ENCODE results near the gene COL4A5.
"Not testable (repeated sequence)": the region's sequence is repeated elsewhere in the genome, so short reads cannot be mapped to it uniquely, and the experiment has no call there.

COL4A5 gene

DNA sequence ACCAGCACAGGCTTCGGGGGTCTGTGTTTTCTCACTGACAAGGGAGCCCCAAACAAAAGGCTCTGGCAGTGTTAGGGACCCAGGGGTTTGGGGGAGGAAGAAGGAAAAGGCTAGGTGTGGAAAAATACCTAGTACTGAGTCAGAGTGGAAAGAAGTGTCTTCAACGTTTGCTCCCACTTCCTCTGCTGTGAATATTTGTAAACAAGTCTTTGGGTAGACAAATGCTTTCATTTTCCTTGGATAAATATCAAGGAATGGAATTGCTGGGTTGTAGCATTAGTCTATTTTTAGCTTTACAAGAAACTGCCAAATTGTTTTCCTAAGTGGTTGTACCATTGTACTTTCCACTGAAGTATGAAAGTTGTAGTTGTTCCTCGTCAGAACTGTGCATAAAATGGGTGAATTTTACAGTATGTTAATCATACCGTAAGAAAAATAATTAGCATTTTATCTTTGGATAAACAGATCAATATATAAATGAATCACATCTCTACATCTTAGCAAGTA, 17.4 kb downstream of the COL4A5 start:
- no peak for DNase-seq

DNA sequence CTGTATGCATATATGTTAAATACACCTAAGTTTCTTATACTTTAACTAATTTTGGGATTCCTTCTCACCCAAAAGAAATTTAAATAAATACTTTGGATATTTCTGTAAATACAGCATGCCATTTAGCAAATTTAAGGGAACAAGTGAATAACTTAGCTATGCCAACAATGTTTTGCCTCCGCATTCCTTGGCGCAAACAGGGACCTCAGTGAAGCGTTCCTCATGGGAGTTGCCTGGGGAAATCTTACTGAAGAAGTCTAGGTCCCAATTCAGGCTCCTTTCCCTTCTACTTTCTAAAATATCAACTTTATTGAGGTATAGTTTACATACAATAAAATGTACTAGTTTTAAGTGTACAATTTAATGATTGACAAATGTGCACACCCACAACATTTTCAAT, 25.0 kb downstream of the COL4A5 start:
- no peak for DNase-seq

DNA sequence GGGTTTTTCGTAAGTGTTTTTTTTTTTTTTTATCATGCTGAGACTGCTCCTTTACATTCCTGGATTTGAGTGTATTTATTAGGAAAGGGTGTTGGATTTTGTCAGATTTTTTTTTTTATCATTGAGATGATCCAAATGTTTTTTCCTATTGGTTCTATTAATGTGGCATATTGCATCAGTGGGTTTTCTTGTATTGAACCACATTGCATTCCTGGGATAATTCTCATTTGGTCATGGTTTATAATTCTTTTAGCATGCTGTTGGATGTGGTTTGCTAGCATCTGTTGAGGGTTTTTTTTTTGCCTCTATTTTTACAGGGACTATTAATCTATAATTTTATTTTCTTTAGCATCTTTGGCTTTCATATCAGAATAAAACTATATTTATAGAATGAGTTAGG, 28.8 kb downstream of the COL4A5 start:
- no peak for DNase-seq

DNA sequence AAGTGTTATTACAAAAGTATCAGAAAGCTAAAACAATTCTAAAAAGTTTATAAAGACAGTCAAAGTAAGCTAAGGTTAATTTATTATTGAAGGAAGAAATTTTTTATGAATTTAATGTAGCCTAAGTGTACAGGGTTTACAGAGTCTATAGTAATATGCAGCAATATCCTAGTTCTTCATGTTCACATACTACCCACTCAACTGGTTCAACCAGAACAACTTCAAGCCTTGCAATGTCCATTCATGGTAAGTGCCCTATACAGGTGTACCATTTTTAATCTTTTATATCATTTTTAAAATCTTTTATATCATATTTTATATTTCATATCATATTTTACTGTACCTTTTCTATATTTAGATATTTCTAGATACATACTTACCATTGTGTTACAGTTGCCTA, 34.3 kb downstream of the COL4A5 start:
- DNase-seq: no peak

DNA sequence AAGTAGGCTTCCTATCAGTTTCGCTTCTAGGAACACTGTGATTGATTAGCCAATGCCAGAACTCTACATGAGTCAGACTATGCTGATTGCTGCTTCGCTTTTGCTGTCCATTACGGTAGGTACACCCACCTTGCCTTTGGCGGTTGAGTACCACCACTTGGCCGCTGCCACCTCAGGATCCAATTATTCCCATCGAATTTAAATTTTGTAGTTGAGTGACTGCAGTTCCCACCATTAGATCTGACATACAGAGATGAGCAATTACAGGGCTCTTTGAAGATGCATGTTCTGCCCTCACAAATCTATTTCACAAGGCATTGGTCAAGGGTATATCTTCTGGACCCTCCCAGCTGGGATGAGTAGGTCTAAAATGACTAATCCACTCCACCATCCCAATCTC, 41.9 kb downstream of the COL4A5 start:
- DNase-seq: not testable (repeated sequence)

DNA sequence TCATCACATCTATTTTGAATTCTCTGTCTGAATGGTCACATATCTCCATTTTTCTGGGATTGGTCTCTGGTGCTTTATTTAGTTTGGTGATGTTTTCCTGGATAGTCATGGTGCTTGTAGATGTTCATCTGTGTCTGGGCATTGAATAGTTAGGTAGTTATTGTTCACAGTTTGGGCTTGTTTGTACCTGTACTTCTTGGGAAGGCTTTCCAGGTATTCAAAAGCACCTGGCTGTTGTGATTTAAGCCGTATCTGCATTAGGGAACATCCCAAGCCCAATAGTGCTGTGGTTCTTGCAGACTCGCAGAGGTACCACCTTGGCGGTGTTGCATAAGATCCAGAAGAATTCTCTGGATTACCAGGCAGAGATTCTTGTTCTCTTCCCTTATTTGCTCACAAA, 44.6 kb downstream of the COL4A5 start:
- no peak for DNase-seq

DNA sequence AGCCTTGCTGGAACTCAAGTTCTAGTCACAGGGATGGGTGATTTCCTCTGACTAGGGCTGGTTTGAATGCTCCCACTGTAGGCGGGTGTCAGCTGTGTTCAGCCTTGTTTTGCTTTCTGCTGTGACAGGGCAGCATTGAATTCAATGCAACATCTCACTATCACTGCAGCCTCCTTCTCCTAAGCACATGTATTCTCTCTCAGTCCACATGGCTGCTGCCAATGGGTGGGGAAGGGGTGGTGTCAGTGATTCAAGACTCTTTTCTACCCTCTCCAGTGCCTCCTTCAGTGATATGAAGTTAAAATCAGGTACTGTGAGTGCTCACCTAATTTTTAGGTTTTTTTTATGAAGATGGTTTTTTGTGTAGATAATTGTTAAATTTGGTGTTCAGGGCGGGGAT, 46.3 kb downstream of the COL4A5 start:
- DNase-seq: no peak

DNA sequence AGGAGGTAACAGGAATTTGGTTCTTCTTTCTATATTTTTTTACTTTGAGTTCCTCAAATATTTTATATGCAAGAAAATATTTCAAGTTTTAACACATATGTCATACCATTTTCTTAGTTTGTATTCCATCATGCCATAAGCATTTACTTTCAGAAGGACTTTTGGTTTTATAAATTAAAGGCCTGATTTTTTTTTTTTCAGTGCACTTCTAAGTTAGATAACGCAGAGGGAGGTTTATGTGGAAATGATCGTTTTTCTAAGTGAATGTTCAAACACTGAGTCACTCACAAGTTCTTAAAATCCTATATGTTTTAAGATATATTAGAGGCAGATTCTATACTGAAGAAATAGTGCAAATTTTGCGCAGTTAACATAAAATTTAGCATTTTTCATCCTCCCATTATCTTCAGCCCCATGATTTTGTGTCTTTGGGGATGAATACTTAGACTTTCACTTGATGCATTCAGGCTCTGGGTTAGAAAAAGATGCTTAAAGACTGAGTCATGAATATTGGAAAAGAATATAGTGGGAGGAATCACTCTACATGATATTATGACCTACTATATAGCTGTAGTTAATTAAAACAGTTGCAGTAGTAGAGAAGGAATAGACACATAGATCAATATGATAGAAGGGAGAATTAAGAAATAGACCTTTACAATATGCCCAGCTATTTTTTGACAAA, 54.9 kb downstream of the COL4A5 start:
- DNase-seq: no peak

DNA sequence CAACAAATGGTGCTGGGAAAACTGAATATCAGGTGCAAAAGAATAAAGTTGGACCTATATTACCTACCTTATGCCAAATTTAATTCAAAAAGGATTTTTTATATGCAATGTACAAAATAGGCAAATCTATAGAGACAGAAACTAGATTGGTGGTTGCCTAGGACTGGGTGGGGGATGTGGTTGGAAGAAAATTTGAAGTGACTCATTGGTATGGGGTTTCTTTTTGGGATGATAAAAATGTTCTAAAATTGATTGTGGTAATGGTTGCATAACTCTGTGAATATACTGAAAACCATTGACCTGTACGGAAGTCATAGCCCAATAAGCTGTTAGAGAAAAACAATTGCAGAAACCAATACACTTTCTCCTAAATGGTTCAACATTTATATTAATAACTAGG, 72.1 kb downstream of the COL4A5 start:
- no peak for DNase-seq

DNA sequence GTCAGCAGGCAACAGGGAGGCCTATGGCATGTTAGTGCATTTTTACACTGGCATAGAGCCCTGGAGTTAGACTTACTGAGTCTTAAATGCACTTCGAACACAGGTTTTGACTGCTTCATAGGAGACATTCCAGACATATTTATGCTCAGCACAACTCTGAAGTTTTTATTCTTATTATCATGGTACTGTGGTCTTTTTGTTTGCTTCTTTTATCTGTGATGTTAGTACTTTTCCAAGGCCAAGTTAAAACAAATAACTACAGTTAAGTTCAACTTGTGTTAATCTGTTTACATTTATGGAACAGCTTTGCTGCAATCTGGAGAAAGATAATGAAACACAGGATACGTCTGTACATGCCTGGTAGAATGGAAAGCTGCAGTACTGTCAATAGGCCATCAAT, 76.5 kb downstream of the COL4A5 start:
- DNase-seq: no peak

DNA sequence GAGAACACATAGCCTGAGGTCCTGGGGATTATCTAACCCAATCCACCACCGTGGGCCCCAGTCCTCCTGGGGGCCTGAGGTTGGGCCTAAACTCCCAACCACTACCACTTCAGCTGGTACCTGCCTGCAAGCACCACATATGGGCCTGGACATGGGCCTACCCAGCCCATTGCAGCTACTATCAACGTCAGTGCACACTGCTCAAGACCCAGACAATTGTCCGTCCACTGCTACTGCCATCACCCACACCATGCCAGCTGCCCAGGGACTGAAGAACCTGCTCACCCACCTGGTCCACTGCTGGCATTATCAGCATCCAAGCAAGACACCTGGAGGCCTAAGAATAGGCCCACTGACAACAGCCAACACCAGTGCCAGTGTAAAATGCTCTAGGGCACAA, 88.1 kb downstream of the COL4A5 start:
- no peak for DNase-seq

DNA sequence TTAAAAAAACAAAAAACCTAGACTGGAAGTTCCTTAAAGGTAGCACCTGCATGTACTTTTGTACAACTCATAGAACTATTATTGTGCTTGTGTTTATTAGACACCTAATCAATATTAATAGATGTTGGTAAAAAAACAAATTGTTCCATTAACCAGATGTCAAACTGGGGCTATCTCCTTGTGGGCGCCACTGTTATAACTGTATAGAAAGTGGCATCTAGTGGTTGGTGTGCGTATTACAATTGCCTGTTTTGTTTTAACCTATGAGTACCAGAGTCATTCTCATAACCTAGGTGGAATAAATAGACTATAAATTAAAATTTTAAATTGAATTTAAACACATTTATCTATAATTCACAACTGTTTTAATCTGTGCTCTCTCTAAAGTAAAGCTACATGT, 97.4 kb downstream of the COL4A5 start:
- no peak for DNase-seq

DNA sequence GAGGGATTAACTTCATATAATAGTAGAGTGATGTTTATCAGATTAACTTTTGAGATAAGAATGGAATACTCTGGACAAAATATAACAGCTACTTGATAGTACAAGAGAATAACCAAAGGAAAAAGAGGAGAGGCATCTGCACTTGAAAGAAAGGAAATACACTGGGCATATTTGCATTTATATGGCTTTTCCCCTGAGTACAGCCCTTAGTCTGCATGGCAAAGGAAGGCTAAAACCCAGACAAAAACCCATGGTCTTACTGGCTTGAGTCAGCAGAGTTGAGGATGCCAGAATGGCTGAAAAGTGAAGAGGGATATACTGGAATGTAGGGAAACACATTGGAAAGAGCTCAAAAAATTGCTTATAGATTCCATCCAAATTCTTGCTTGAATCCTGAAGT, 101.6 kb downstream of the COL4A5 start:
- DNase-seq: no peak

DNA sequence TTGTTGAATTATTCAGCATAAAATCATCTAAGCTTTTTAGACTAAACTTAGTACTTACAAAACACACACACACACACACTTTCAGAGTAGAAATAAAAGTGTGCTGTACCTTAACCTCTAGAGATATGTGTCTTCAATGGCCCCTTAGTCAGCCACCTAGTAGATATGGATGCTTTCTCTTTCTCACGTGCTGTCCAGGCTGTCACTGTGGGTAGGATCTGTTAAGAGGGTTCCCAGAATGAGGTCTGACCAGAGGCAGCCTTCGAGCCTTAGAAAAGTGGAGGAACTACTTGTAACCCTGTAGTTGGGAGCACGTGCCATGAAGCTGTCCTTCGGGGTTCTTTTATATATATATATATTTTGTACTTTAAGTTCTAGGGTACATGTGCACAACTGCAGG, 117.9 kb downstream of the COL4A5 start:
- no peak for DNase-seq

DNA sequence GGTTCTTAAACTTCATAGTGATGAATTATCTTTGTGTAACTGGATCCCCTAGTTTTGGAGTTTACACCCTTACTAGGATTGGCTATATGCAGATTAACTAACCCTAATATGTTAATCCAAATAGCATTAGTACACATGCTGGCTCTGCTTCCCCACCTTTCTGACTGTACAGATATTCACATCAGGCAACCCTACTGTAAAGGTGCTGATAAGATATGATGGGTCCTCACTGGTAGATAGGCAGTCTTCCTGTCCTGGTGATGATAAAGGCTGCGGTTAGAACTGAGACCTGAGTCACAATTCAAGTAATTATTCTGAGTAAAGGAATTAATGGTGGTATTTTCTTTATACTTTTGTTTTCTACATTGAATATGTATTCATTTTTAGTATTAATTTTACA, 118.6 kb downstream of the COL4A5 start:
- DNase-seq: no peak

DNA sequence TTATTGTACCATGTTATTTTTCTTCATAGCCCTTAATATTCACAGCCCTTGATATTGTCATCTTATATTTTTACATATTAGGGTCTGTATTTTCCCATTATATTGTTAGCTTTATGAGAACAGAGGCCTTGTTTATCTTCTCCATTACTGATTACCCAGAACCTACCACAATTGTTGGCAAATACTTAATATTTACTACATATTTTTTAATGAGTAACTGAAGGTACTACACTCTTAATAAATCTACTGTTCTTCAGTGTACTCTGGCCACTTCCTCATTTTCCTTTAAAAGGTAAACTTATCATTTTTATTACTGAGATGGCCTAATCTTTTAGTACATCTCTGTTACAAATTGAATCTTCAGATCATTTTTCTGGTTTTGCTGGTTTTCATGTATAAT, 133.5 kb downstream of the COL4A5 start:
- no peak for DNase-seq

DNA sequence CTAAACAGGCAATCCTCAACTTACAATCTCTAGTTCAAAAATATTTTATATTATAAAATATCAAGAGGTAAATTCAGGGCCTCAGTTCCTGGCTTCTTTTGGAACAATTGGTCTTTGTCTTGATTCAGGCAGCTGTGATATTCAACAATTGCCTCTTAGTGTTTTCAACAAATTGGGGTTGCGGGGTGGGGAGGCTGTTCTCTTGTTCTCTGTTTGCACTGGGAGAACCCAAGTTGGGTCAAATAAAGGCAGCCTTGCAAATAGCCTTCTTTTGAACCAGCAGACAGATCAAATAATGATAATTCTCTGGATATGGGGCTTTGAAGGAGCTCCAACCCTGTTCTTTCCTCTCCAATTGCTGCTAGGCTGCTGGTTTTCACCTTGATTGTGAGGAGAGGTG, 142.5 kb downstream of the COL4A5 start:
- no peak for DNase-seq

DNA sequence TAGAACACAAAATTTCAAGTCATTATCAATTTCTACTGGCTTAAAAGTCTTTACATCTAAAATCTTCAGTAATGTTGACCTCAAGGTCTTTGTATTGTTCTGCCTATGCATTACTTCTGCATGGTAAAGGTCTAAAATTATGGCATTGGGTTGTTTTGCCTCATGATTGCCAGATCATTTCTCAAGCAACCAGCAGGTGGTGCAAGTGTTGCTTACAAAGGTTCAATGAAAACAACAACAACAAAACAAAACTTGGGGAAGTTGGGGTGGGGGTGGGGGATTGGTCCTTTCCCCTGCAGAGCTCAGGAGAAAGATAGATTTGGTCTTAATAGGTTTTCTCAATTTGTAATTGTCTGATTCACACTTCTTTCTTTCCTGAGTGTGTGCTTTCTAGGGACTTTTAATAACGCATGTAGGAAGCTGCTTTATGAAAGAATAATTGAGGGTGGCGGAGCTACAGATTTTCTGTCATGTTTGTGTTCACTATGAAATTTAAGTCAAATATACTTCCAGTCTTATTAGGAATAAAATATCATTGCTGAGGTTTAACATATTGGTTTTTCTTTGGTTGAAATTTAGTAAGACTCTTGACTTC, 145.1 kb downstream of the COL4A5 start:
- DNase-seq: no peak

DNA sequence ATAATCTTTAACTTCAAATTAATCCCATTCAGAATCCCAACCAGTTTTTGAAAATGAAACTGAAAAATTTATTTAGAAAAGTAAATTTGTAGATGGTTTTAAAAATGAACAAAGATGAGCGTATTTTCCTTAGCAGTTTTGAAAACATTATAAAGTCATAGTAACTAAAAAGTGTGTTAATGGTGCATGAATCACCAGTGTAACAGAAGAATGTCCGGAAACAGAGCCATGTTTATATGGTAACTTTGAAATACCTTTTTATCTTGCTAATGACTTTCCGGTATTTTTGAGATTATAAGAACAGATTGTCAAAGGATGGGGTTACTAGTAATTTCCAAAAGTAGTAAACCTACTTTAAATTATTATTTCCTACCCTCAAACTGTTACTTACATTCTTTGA, 150.9 kb downstream of the COL4A5 start:
- DNase-seq: no peak

DNA sequence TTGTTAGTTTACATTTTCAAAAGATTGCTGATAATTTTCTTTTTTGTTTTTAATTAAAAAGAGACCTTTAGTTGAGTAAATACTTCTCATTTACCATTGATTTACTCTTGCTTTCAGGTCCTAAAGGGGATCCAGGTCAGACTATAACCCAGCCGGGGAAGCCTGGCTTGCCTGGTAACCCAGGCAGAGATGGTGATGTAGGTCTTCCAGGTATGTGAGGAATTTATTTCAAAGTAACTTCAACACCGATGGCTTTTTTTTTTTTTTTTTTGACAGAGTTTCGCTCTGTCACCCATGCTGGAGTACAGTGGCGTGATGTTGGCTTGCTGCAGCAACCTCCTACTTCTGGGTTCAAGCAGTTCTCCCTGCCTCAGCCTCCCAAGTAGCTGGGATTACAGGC, 161.6 kb downstream of the COL4A5 start:
- DNase-seq: no peak

DNA sequence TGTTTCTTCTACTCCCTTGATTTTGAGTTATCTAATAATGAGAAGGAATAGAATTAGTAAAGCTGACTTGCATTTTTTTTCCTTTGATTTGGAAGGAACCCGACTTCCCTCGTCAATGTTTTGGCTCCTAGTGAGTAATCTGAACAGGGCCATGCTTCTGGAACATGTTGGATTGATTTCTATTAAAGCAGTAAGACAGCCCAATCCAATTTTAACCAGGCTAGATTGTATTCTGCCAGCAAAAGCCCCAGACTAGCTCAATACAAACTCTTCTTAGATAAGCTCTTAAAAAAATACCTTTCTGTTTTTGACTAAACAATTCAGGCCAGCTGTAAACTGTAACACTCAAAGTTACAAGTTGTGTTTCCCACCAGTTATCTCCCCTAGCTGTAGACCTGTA, 170.5 kb downstream of the COL4A5 start:
- DNase-seq: no peak

DNA sequence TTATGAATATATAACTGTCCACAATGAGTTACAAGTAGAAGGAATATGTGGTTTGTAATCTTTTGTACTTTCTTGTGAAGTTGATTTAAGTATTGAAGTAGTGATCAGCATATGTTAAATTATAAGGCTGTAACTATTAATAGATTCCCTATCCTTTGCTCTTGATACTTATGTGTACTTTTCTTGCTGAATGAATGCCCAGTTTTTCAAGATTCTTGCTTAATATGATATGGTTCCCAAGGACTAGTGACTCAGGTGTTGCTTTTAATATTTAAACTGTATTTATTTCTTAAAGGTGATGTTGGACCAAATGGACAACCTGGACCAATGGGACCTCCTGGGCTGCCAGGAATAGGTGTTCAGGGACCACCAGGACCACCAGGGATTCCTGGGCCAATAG, 175.0 kb downstream of the COL4A5 start:
- DNase-seq: no peak

DNA sequence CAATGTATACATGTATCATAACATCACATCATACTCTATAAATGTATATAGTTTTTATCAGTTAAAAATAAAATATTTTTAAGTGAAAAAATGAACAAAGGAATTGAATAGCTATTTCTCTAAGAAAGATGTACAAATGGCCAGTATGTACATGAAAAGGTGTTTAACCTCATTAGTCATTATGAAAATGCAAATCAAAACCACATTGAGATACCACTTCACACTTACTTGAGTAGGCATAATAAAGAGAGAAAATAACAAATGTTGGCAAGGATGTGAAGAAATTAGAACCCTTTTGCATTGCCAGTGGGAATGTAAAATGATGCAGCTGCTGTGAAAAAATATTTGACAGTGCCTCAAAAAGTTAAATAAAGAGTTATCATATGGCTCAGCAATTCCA, 201.2 kb downstream of the COL4A5 start:
- DNase-seq: no peak

DNA sequence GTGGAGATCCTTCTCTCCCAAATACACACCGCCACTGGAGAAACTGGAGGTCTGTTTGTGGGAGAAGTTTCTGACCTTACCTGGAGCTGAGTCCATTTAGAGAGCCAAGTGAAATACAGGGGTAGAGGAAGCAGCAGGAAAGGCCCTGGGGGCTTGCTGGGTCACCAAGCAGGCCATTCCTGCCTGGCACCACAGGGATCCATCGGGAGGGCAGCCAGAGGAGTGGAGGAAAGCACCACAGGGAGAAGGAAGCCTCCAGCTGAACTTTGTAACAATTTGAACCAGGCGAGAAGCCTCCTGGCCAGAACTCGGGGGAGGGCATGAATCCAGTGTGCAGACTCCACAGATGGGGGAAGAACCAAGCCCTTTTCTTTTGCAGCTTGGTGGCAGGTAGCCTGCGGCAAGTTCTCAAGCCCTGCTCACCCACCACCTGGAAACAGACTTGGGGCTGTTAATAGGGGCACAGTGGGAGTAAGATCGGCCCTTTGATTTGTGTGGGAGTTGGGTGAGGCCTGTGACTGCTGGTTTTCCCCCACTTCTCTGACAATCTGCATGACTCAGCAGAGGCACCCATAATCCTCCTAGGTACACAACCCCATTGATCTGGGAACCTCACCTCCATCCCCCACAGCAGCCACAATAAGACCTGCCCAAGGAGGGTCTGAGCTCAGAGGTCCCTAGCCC, 202.1 kb downstream of the COL4A5 start:
- DNase-seq: no peak

DNA sequence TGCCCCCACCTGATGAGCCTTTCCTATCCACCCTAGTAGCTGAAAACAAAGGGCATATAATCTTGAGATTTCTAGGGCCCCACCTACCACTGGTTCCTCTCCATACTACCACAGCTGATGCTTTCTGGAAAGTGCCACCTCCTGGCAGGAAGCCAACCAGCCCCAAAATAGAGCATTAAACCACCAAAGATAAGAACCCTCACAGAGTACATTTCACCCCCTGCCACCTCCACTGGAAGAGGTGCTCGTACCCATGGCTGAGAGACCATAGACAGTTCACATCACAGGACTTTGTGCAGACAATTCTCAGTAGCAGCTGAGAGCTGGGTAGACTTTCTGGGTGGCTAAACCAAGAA, 202.6 kb downstream of the COL4A5 start:
- DNase-seq: no peak

All from CD4-positive, alpha-beta T cell treated with Interferon gamma for 1 hour (primary cell).